SH-SY5Y (cell line): Measurements from ENCODE around the gene PKP4.

Source experiments
- GATA2 ChIP-seq: IDR thresholded peaks from 2 replicates; pipeline ENCODE4 v1.6.1; 2011; ENCODE audit warnings: mild to moderate bottlenecking, low read depth, low read length
- GATA3 ChIP-seq: IDR thresholded peaks from 2 replicates; pipeline ENCODE4 v1.6.1; 2011; ENCODE audit warnings: low read depth, mild to moderate bottlenecking, low read length, moderate library complexity

DNA sequence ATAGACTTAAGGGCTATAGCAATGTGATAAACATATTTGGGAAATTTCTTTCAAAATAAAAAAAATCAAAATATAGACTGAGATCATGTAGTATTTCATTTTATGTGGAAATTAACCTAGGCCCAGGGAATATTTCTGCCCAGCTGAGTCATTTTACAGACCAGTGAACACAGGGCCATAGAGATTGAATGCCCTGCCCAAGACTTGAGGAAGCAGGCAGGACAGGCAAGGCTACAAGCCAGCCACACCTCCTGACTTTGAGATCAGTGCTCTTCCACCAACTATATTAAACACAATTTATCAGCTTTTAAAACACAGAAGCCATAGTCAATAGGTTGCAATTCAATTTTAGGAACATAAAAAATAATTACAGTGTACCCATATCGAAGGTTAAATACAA lies 13.1 kb upstream of the PKP4 start:
- TF ChIP-seq GATA3: no peak
- TF ChIP-seq GATA2: no peak
